GM21381 (cell line): ENCODE measurements around the gene BICRAL.
"Not testable (repeated sequence)": the region's sequence is repeated elsewhere in the genome, so short reads cannot be mapped to it uniquely, and the experiment has no call there.

Experiments used
- ATAC-seq: cut with Tn5 transposase; IDR thresholded peaks from one replicate; pipeline ENCODE4 v1.9.1; 2021; ENCODE audit warnings: mild to moderate bottlenecking, moderate library complexity; ENCODE audit not compliant: unreplicated experiment

Gene BICRAL

DNA sequence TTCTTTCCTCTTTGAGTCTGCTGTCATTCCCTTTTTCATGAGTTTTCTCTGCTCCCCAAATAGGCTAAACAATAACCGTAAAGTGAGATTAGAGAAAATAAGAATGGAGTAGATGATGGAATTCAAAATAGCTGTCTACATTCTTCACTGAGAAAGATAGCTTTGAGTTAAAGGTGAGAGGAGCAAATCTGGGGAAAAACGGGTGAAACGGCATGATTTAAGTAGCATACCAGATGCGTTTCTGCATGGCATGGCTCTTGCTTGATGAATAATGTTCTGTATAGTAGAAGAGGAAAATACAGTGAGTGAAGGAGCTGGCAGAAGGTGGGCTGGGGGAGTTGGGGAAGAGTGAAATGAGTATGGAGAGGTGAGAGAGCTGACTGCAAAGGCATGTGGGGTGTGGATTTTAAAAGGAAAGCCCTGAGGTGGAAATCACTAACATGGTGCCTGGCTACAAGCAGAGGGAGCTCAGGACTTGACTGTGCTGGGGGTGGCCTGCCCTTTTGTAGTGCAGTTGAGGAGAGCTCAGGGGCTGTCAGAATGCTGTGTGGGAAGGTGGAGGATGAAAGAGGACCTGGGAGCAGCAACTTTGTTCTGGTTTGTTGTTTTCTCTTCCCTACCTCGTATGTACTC, 8.8 kb downstream of the BICRAL start:
- ATAC-seq: no peak

- ATAC-seq: no peak
Measured at GRCh38 chr6:42791706-42792320, 10.0 kb downstream of the BICRAL start.

- ATAC-seq: no peak
Measured at GRCh38 chr6:42795651-42796050, 13.8 kb downstream of the BICRAL start.

- no peak for ATAC-seq
Measured at GRCh38 chr6:42796171-42796570, 14.3 kb downstream of the BICRAL start.

GRCh38 chr6:42797696-42798095, 15.8 kb downstream of the BICRAL start:
- not testable (repeated sequence) for ATAC-seq

DNA sequence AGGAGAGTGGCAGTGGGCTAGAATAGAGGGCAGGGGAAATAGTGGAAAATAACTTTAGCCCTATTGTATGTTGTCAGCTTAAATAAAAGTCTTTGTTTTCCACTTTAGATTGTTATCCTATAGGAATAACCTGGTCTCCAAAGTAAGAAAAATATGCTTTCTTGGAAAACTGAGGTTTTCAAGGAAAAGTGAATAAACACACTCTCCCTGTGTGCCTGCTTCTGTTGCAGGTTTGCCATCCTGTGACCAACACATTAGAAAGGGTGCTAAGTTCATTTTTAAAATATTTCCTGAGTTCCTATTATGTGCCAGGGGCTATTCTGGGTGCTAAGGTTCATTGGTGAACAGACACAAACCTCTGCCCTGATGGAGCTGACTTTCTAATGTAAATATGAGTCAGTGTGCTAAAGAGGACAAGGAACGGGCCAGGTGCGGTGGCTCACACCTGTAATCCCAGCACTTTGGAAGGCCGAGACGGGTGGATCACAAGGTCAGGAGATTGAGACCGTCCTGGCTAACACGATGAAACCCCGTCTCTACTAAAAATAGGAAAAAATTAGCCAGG, 23.5 kb downstream of the BICRAL start:
- ATAC-seq: no peak

DNA sequence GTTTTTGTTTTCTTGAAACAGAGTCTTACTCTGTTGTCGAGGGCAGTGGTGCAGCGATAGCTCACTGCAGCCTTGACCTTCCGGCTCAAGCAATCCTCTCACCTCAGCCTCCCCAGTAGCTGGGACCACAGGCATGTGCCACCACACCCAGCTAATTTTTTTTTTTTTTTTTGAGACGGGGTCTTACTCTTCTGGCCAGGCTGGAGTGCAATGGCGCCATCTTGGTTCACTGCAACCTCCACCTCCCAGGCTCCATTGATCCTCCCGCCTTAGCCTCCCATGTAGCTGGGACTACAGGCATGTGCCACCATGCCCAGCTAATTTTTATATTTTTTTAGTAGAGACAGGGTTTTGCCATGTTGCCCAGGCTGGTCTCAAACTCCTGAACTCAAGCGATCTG, 24.5 kb downstream of the BICRAL start:
- ATAC-seq: not testable (repeated sequence)

GRCh38 chr6:42808492-42809483, 26.9 kb downstream of the BICRAL start:
- no peak for ATAC-seq

DNA sequence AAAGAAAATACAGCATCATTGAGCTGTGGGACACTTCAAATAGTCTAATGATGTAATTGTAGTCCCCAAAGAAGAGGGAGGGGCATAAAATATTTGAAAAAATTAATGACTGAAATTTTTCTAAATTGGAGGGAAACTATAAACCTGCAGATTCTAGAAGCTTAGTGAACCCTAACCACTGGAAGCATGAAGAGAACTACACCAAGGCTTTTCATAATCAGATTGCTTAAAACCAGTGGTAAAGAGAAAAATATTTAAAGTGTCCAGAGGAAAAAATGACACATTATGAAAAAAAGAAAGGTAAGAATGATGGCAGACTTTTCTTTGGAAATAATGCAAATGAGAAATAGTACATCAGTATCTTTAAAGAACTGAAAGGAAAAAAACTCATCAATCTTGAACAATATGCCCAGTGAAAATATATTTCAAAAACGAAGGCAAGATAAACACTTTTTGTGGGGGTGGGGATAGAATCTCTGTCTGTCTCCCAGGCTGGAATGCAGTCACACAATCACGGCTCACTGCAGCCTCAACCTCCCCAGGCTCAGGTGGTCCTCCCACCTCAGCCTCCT, 31.3 kb downstream of the BICRAL start:
- no peak for ATAC-seq

DNA sequence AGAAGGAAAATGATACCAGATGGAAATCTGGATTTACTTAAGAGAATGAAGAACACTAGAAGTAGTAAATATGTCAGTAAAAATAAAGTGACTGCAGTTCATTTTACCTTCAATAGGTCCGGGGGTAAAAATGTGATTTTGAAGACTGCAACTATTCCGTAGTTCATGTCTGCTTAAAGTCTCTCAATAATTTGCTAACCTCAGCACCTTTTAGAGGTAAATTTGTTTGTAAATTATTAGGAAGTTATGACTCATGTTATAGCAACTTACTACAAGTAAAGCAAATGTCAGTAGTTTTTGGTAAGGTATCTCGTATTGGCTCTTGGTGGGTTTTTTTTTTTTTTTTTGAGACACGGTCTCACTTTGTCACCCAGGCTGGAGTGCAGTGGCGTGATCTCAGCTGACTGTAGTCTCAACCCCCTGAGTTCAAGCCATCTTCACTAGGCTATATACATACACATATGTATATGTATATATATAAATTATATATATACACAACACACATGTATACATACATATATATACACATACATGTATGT, 32.1 kb downstream of the BICRAL start:
- ATAC-seq: no peak

GRCh38 chr6:42815726-42816125, 33.9 kb downstream of the BICRAL start:
- ATAC-seq: not testable (repeated sequence)

GRCh38 chr6:42817907-42818306, 36.1 kb downstream of the BICRAL start:
- no peak for ATAC-seq

- no peak for ATAC-seq
Measured at GRCh38 chr6:42818416-42818815, 36.6 kb downstream of the BICRAL start.

DNA sequence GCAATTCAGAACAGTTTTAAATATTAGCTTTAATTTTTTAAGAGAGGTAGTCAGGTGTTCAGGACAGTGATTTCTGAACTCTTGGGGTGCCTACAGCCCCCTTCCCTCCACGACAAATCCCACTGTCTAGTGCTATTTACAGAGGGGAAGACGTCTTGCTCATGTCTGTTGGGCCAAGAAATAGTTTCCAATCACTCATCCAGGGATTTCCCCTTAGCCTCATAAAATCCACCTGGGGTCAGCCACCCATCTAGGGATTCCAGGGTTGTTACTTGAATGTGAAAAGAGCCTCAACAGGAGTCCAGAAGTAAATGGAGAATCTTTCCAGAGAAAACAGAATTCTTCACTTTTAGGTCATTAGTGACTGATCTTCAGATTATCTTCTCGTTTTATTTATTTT, 37.0 kb downstream of the BICRAL start:
- ATAC-seq: no peak

DNA sequence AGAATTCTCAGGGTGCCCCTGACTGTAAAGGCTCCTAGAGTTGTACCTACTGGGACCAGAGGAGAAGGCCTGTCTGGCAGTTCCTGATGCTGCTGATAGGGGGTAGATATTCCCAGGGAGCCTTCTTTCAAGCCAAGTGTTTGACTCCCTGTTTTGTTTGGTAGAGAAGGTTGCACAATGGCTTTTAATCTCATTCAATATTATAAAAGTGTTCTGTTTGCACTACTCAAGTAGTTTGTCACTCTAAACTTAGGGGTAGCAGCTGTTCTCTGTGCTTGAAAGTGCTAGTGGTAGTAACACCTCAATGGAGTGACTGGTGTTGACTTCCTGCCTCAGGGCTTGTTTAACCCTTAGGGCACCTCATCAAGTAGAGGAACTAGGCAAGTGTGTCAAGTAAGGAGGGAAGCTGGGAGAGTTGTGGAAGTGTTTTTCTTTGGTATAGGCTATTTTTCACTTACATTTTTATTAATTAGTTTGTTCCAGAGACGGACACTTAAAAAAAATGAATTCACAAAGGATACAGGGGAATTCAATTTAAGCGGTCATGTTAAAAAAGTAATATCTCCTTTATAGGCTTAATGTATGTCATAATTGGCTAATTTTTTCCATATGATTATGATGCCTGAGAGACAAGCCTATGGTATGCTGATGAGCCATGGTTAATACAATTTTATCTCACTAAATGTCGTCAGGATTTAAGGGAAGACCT, 38.1 kb downstream of the BICRAL start:
- no peak for ATAC-seq

DNA sequence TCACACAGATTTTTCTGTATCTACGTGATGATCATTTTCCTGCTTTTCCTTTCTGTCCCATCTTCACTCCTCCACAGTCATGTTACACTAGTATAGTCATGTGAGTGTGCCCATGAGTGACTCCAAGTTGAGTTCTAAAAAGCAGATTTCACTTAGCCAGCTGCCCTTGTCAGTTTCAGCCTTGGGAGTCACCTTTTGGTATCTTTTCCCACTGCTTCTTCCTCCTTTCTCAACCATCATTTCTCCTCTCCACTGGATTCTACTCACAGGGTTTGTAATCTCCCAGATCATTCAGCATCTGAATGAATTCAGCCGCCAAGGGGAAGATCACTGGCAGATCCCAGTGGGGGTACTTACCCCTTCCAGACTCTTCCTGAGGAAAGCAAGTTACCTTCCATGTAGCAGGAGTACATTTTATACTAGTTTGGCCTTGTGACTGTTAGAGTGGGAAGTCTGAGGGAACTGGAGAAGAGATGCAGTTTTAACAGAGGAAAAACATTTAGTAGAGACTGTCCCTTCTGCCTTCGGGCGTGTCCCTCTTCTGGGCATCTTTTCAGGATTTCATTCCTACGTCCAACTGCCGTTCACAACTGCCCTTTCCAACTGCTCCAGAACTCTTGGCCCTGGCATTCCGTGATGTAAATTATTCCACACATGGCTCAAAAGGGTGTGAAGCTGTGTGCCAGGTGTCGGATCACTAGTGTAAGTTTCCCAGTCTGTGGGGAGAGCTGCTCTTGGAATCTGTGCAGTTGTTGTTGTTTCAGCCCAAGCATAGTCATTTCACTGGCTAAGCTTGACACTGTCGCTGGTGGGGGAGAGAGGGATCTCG, 38.9 kb downstream of the BICRAL start:
- ATAC-seq: no peak

- ATAC-seq: no peak
Measured at GRCh38 chr6:42821341-42821668, 39.5 kb downstream of the BICRAL start.

DNA sequence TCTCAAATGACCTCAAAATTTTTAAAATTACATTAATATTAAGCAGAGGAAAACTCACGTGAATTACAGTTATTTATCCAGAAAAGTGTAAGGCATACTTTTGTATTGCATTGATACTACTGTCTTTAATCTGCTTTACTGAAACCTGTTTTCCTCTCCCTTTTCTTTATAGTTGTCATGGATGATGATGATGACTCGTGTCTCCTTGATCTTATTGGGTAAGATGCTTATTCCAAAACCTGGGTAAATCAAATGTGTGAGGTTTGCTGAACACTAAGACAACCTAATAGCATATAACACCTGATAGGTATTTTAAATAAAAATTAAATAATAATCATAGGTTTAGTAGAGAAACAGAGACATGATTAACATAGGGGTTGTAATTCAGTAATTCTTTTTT, 40.0 kb downstream of the BICRAL start:
- ATAC-seq: no peak

DNA sequence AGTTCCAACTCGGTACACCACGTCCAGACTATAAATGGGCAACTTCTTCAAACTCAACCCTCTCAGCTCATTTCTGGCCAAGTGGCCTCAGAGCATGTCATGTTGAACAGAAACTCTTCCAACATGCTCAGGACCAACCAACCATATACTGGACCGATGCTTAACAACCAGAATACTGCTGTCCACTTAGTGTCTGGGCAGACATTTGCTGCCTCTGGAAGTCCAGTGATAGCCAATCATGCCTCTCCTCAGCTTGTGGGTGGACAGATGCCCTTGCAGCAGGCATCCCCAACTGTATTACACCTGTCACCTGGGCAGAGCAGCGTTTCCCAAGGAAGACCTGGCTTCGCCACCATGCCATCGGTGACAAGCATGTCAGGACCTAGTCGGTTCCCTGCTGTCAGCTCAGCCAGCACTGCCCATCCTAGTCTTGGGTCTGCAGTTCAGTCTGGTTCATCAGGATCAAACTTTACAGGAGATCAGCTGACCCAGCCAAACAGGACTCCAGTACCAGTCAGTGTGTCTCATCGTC, 47.8 kb downstream of the BICRAL start:
- no peak for ATAC-seq
